ENCODE measurements around the gene RPAP2.

DNA sequence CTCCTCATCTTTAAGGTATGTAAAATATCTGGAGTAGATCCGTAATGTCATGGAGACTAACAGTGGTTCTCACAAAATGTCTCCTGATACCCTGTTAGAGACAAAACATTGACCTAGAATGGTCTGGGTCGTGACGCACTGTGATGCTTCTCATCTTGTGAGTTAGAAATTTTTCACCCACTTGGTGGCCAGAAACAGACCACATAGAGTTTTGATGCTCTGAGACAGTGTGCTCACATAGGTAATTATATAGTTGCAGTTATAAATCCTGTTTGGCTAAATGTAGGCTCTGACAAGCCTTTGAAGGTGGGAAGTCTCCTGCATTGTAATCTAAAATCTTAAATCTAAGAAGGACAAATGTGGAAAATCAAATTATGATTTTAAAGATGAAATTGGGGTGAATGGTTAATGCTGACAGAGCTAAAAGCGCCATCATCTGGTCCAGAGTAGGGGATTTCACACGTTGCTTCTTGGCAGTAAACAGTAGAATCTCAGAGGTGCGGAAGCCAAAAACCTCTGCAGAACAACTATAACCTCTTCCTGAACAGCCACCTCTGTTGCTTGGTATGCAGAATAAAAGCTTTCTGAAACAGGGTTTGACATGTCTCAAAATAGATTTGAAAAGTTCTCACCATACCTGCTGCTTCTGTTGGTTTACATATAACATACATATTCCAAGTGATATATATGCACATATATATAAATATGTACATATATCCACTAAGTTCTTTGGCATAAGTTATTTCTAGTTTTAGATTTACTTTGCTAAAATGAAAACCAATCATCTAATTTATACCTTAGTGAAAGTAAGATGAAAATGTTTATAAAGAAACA lies 17.1 kb downstream of the RPAP2 start:
- TF ChIP-seq, protein P1, sequence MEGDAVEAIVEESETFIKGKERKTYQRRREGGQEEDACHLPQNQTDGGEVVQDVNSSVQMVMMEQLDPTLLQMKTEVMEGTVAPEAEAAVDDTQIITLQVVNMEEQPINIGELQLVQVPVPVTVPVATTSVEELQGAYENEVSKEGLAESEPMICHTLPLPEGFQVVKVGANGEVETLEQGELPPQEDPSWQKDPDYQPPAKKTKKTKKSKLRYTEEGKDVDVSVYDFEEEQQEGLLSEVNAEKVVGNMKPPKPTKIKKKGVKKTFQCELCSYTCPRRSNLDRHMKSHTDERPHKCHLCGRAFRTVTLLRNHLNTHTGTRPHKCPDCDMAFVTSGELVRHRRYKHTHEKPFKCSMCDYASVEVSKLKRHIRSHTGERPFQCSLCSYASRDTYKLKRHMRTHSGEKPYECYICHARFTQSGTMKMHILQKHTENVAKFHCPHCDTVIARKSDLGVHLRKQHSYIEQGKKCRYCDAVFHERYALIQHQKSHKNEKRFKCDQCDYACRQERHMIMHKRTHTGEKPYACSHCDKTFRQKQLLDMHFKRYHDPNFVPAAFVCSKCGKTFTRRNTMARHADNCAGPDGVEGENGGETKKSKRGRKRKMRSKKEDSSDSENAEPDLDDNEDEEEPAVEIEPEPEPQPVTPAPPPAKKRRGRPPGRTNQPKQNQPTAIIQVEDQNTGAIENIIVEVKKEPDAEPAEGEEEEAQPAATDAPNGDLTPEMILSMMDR (conservative IDR thresholded peaks at IDR 0.05 in 1 of 2, IDR thresholded peaks at IDR 0.05 in 1 of 2; ENCODE audit: low read depth in 1 of 2, low read length in 2 of 2), result no peak
- TF ChIP-seq EZH2 (IDR thresholded peaks at IDR 0.05; ENCODE audit: low read length, missing control alignments), result no peak
